Fibroblast of villous mesenchyme (primary cell): Measurements from ENCODE around the gene NFE2L2. TPM values are rescaled to one million over a fixed set of nuclear protein-coding genes. Genes with fewer than 3 reads are reported as not detected.

Experiments
- DNase-seq: peaks from one replicate; pipeline ENCODE4 v3.0.0-alpha.2; 2010; ENCODE audit warnings: low read depth
- H3K4me3 ChIP-seq: 2 replicates; pipeline ENCODE4 v1.5.1; 2011; ENCODE audit warnings: low read depth, mild to moderate bottlenecking, low read length
- total RNA-seq: library from RNA; depleted of rRNA; stranded (reverse); fragments of >200 nt; gene quantifications from 2 replicates; pipeline ENCODE4 v1.2.3, GENCODE V29; 2012
- TF ChIP-seq, protein P1 (sequence below): IDR thresholded peaks from 2 replicates; pipeline ENCODE4 v1.5.1; 2012; ENCODE audit warnings: low read depth, mild to moderate bottlenecking, low read length; ENCODE audit not compliant: insufficient read depth

NFE2L2 gene
- total RNA-seq, 1 donor: 78.6 TPM

DNA sequence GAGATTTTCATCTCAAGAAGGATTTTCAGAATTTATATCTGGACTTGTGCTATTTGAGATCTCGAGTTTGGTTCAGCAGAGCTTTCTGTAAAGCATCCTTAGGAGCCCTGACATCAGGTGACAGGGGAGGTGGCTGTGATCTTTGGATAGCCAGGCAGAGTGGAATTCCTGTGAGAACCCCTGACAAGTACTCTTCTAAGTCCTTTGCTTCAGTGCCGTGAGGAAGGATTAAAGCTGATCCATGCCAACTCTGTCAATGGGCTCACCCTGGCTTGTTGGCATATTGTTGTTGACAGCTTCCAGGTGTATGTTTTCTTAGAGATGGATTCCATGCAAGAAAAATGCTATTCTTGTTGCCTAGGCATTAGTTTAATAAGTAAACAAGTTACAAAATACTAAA is 38.0 kb upstream of the NFE2L2 start:
- no peak overlapping the region for H3K4me3 ChIP-seq
- TF ChIP-seq, protein P1, sequence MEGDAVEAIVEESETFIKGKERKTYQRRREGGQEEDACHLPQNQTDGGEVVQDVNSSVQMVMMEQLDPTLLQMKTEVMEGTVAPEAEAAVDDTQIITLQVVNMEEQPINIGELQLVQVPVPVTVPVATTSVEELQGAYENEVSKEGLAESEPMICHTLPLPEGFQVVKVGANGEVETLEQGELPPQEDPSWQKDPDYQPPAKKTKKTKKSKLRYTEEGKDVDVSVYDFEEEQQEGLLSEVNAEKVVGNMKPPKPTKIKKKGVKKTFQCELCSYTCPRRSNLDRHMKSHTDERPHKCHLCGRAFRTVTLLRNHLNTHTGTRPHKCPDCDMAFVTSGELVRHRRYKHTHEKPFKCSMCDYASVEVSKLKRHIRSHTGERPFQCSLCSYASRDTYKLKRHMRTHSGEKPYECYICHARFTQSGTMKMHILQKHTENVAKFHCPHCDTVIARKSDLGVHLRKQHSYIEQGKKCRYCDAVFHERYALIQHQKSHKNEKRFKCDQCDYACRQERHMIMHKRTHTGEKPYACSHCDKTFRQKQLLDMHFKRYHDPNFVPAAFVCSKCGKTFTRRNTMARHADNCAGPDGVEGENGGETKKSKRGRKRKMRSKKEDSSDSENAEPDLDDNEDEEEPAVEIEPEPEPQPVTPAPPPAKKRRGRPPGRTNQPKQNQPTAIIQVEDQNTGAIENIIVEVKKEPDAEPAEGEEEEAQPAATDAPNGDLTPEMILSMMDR: no peak
- no peak for DNase-seq

GRCh38 chr2:177298191-177298590 is 33.7 kb upstream of the NFE2L2 start:
- TF ChIP-seq, protein P1: no peak
- DNase-seq: peak; percentile 69
- no peak overlapping the region for H3K4me3 ChIP-seq

- DNase-seq: peak; percentile 39
- TF ChIP-seq, protein P1: peak; percentile 23
- no peak overlapping the region for H3K4me3 ChIP-seq
These were observed 31.5 kb upstream of the NFE2L2 start for GRCh38 chr2:177296040-177296439.

GRCh38 chr2:177295484-177295883 is 31.0 kb upstream of the NFE2L2 start:
- H3K4me3 ChIP-seq: peak overlapping the region; percentile 23
- DNase-seq: peak; percentile 90
- TF ChIP-seq, protein P1: no peak

- no peak overlapping the region for H3K4me3 ChIP-seq
- TF ChIP-seq, protein P1: no peak
- DNase-seq: no peak
These were observed 27.2 kb upstream of the NFE2L2 start for GRCh38 chr2:177291701-177292100.

DNA sequence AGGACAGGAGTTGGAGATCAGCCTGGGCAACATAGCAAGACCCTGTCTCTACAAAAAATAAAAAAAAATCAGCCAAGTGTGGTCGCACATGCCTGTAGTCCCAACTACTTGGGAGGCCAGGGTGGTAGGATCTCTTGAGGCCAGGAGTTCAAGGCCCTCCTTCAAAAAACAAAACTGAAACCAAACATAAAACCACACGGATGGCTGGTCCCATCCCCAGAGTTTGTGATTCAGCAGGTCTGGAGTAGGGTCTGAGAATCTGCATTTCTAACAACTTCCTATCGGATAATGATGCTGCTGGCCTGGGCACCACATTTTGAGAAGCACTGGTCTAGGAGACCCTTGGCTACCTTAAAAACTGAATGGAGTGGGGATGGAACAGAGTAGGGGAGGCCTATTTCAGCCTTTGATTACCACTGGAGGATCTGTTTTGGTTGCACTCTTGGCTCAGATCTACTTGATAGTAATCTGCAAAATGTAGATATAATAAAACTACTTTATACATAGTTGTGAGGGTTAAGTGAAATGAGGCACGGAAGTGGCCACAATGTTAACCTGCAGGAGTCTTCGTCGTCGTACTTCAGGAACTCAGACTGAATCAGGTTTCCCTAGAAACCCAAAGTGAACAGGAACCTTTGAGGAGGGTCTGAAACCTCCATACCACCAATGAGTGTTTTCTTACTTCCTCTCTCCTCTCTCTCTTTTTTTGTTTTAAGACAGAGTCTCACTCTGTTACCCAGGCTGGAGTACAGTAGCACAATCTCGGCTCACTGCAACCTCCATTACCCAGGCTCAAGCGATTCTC is 25.5 kb upstream of the NFE2L2 start:
- TF ChIP-seq, protein P1: no peak
- no peak for DNase-seq

GRCh38 chr2:177287814-177288213 is 23.3 kb upstream of the NFE2L2 start:
- TF ChIP-seq, protein P1: no peak
- DNase-seq: no peak
- no peak overlapping the region for H3K4me3 ChIP-seq

More for the DNA sequence above, 25.5 kb upstream of the NFE2L2 start:
- no peak overlapping the region for H3K4me3 ChIP-seq
